ENCODE measurements around the gene RNF207.

RNF207 gene

GRCh38 chr1:6254691-6255090, 48.8 kb downstream of the RNF207 start:
- H3F3A ChIP-seq (ENCODE audit: low read depth) = no peaks in the 10 kb centered on the region
- H3K9me2 ChIP-seq (replicated peaks; ENCODE audit: low read depth, low read length) = no peaks in the 10 kb centered on the region
- H3K4me3 ChIP-seq (ENCODE audit: low read length, poor library complexity, severe bottlenecking) = no peak overlapping the region
- no peak overlapping the region for H3K4me2 ChIP-seq (ENCODE audit: low read depth, low read length, poor library complexity, severe bottlenecking)
- H3K79me2 ChIP-seq (ENCODE audit: insufficient read depth, low read length) = no peaks in the 10 kb centered on the region
- H3K9me3 ChIP-seq (ENCODE audit: insufficient read depth, low read depth, low read length) = no peaks in the 10 kb centered on the region
- no peak overlapping the region for H3K9ac ChIP-seq (ENCODE audit: low read depth, low read length, poor library complexity, severe bottlenecking)
- H3K27me3 ChIP-seq (ENCODE audit: insufficient read depth, low read length, poor library complexity, severe bottlenecking) = no peaks in the 10 kb centered on the region
- no peaks in the 10 kb centered on the region for H4K20me1 ChIP-seq (ENCODE audit: insufficient read depth, low read length, poor library complexity, severe bottlenecking)
- no peaks in the 10 kb centered on the region for H3K36me3 ChIP-seq (ENCODE audit: insufficient read depth, low read length)
- TF ChIP-seq, protein P1, sequence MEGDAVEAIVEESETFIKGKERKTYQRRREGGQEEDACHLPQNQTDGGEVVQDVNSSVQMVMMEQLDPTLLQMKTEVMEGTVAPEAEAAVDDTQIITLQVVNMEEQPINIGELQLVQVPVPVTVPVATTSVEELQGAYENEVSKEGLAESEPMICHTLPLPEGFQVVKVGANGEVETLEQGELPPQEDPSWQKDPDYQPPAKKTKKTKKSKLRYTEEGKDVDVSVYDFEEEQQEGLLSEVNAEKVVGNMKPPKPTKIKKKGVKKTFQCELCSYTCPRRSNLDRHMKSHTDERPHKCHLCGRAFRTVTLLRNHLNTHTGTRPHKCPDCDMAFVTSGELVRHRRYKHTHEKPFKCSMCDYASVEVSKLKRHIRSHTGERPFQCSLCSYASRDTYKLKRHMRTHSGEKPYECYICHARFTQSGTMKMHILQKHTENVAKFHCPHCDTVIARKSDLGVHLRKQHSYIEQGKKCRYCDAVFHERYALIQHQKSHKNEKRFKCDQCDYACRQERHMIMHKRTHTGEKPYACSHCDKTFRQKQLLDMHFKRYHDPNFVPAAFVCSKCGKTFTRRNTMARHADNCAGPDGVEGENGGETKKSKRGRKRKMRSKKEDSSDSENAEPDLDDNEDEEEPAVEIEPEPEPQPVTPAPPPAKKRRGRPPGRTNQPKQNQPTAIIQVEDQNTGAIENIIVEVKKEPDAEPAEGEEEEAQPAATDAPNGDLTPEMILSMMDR (conservative IDR thresholded peaks at IDR 0.05; ENCODE audit: low read length) = no peak
- TF ChIP-seq EZH2phosphoT487 (IDR thresholded peaks at IDR 0.05; ENCODE audit: borderline replicate concordance) = no peak
- H3K4me1 ChIP-seq (ENCODE audit: insufficient read depth, low read length, poor library complexity, severe bottlenecking) = no peaks in the 10 kb centered on the region
- H2AFZ ChIP-seq (ENCODE audit: low read length) = no peak overlapping the region

GRCh38 chr1:6256645-6257044, 50.7 kb downstream of the RNF207 start:
- Histone ChIP-seq H4K20me1 (ENCODE audit: insufficient read depth, low read length, poor library complexity, severe bottlenecking) (no peaks in the 10 kb centered on the region), H3K4me1 (ENCODE audit: insufficient read depth, low read length, poor library complexity, severe bottlenecking) (peaks cover 3% of the 10 kb centered on the region), H2AFZ (ENCODE audit: low read length) (no peak overlapping the region)

GRCh38 chr1:6257541-6258069, 51.7 kb downstream of the RNF207 start:
- TF ChIP-seq, protein P1 (conservative IDR thresholded peaks at IDR 0.05; ENCODE audit: low read length) = no peak
- no peak for TF ChIP-seq EZH2phosphoT487 (IDR thresholded peaks at IDR 0.05; ENCODE audit: borderline replicate concordance)
- H3K4me2 ChIP-seq (ENCODE audit: low read depth, low read length, poor library complexity, severe bottlenecking) = no peak overlapping the region
- no peak overlapping the region for H3K9ac ChIP-seq (ENCODE audit: low read depth, low read length, poor library complexity, severe bottlenecking)
- no peaks in the 10 kb centered on the region for H3K27me3 ChIP-seq (ENCODE audit: insufficient read depth, low read length, poor library complexity, severe bottlenecking)
- H3K36me3 ChIP-seq (ENCODE audit: insufficient read depth, low read length) = no peaks in the 10 kb centered on the region
- H3K9me3 ChIP-seq (ENCODE audit: insufficient read depth, low read depth, low read length) = no peaks in the 10 kb centered on the region
- H3K79me2 ChIP-seq (ENCODE audit: insufficient read depth, low read length) = no peaks in the 10 kb centered on the region
- H3K9me2 ChIP-seq (replicated peaks; ENCODE audit: low read depth, low read length) = no peaks in the 10 kb centered on the region
- no peaks in the 10 kb centered on the region for H3F3A ChIP-seq (ENCODE audit: low read depth)
- peaks cover 3% of the 10 kb centered on the region for H3K4me1 ChIP-seq (ENCODE audit: insufficient read depth, low read length, poor library complexity, severe bottlenecking)
- H3K4me3 ChIP-seq (ENCODE audit: low read length, poor library complexity, severe bottlenecking) = no peak overlapping the region
- H2AFZ ChIP-seq (ENCODE audit: low read length) = no peak overlapping the region
- no peaks in the 10 kb centered on the region for H4K20me1 ChIP-seq (ENCODE audit: insufficient read depth, low read length, poor library complexity, severe bottlenecking)

More at GRCh38 chr1:6256645-6257044, 50.7 kb downstream of the RNF207 start:
- no peak overlapping the region for H3K9ac ChIP-seq (ENCODE audit: low read depth, low read length, poor library complexity, severe bottlenecking)
- no peaks in the 10 kb centered on the region for H3K27me3 ChIP-seq (ENCODE audit: insufficient read depth, low read length, poor library complexity, severe bottlenecking)
- no peaks in the 10 kb centered on the region for H3K36me3 ChIP-seq (ENCODE audit: insufficient read depth, low read length)
- no peaks in the 10 kb centered on the region for H3F3A ChIP-seq (ENCODE audit: low read depth)
- no peak overlapping the region for H3K4me3 ChIP-seq (ENCODE audit: low read length, poor library complexity, severe bottlenecking)
- H3K9me2 ChIP-seq (replicated peaks; ENCODE audit: low read depth, low read length) = no peaks in the 10 kb centered on the region
- no peak overlapping the region for H3K4me2 ChIP-seq (ENCODE audit: low read depth, low read length, poor library complexity, severe bottlenecking)
- no peaks in the 10 kb centered on the region for H3K9me3 ChIP-seq (ENCODE audit: insufficient read depth, low read depth, low read length)
- H3K79me2 ChIP-seq (ENCODE audit: insufficient read depth, low read length) = no peaks in the 10 kb centered on the region
- no peak for TF ChIP-seq EZH2phosphoT487 (IDR thresholded peaks at IDR 0.05; ENCODE audit: borderline replicate concordance)
- TF ChIP-seq, protein P1 (conservative IDR thresholded peaks at IDR 0.05; ENCODE audit: low read length) = no peak

All from Loucy (cell line).